ENCODE data around the gene RTRAF. TPM values are rescaled to one million over a fixed set of nuclear protein-coding genes. Genes with fewer than 3 reads are reported as not detected.

The RTRAF gene
- total and polyA plus RNA-seq, 2 donors (not counting 3 experiments of a cell fraction or from before 2014, with no cell fraction given), result 64.0 to 237 TPM

- no peaks in the 10 kb centered on the region for H3K9me1 ChIP-seq (replicated peaks; ENCODE audit: control insufficient read depth, extremely low read depth, insufficient read depth, low read length)
- H3K4me1 ChIP-seq (ENCODE audit: control insufficient read depth, extremely low read depth, insufficient read depth, low read length), result no peaks in the 10 kb centered on the region
- POLR2A ChIA-PET, result no interaction called here
- no peak for TF ChIP-seq GATA2 (IDR thresholded peaks at IDR 0.05; ENCODE audit: insufficient read depth, insufficient read length, low read depth, low read length)
- TF ChIP-seq POLR2AphosphoS5 (IDR thresholded peaks at IDR 0.05; ENCODE audit: insufficient read depth, low read depth, low read length), result no peak
- TF ChIP-seq EZH2 (IDR thresholded peaks at IDR 0.05; ENCODE audit: borderline replicate concordance, low read depth, low read length, severe bottlenecking), result no peak
- TF ChIP-seq JUN (IDR thresholded peaks at IDR 0.05; ENCODE audit: borderline replicate concordance, insufficient read depth, insufficient read length, low read depth), result no peak
- TF ChIP-seq POLR2A (IDR thresholded peaks at IDR 0.05; ENCODE audit: low read depth, low read length), result no peak
- TF ChIP-seq MYC (IDR thresholded peaks at IDR 0.05; ENCODE audit: low read depth, low read length), result no peak
- TF ChIP-seq MAX (IDR thresholded peaks at IDR 0.05; ENCODE audit: insufficient read depth, insufficient read length), result no peak
- TF ChIP-seq FOS (IDR thresholded peaks at IDR 0.05; ENCODE audit: borderline replicate concordance, insufficient read depth, low read length), result no peak
- TF ChIP-seq CTCF (IDR thresholded peaks at IDR 0.05; ENCODE audit: extremely low read depth in 1 of 2, insufficient read depth in 1 of 2, low read depth in 1 of 2, low read length in 2 of 2), result no peak
- no peak overlapping the region for H3K27ac ChIP-seq (ENCODE audit: insufficient read depth, low read depth, low read length)
- DNase-seq (ENCODE audit: low read depth, low spot score) (no peak), FAIRE-seq (no peak)
- no peaks in the 10 kb centered on the region for H3K79me2 ChIP-seq (ENCODE audit: control insufficient read depth, insufficient read depth, low read length)
- BruUV-seq (replicated peaks), result no TSS peak
- no peak overlapping the region for H2AFZ ChIP-seq (ENCODE audit: low read depth, low read length)
- no peaks in the 10 kb centered on the region for H3K36me3 ChIP-seq (ENCODE audit: control insufficient read depth in 2 of 2, extremely low read depth in 1 of 2, insufficient read depth in 2 of 2, low read length in 2 of 2)
- H3K27me3 ChIP-seq (ENCODE audit: control insufficient read depth in 2 of 2, insufficient read depth in 2 of 2, low read length in 2 of 2), result peaks cover 2 to 4% of the 10 kb centered on the region in 2 experiments
- no peaks in the 10 kb centered on the region for H4K20me1 ChIP-seq (replicated peaks; ENCODE audit: control insufficient read depth, extremely low read depth, insufficient read depth, low read length)
- H3K4me2 ChIP-seq (ENCODE audit: insufficient read depth, low read length), result no peak overlapping the region
- no peak overlapping the region for H3K9ac ChIP-seq (replicated peaks; ENCODE audit: extremely low read depth, insufficient read depth, low read length)
- dilution Hi-C loops (cut with MboI; ENCODE audit: extremely low pct_ligation_motif_present, low sequenced_read_pairs) (no loop called here), intact Hi-C loops (cut with micrococcal nuclease) (no loop called here)
- no peak overlapping the region for H3K4me3 ChIP-seq (replicated peaks in 1 of 3; ENCODE audit: insufficient read depth in 1 of 3, low read depth in 1 of 3, low read length in 3 of 3)
- CTCF ChIA-PET, result interaction anchor here (0.9 to 2.8 kb wide), 3 partner anchors 9 to 57 kb away, joined by 3 to 10 read pairs (median 4); partner anchors contain the start of gene NID2
- no peaks in the 10 kb centered on the region for H3K9me3 ChIP-seq (replicated peaks; ENCODE audit: control insufficient read depth, insufficient read depth, low read length)
Observed at GRCh38 chr14:52060080-52060479, 70.7 kb downstream of the RTRAF start.

Other genes with a start within 250 kb of the RTRAF start
- gene GNG2, start 128.9 kb upstream of the RTRAF start, total RNA-seq, result not detected in 2 replicates
- not detected in 2 replicates for gene GNG2, start 128.9 kb upstream of the RTRAF start, polyA plus RNA-seq
- 33.0 and 56.7 TPM in 2 replicates for gene NID2, start 79.5 kb downstream of the RTRAF start, total RNA-seq
- gene NID2, start 79.5 kb downstream of the RTRAF start, polyA plus RNA-seq, result 21.7 and 22.5 TPM in 2 replicates

Measured in endothelial cell of umbilical vein (primary cell).